ENCODE data around the gene BRSK2. TPM values are rescaled to one million over a fixed set of nuclear protein-coding genes. Genes with fewer than 3 reads are reported as not detected.
A peak's percentile ranks its signal among the peaks of the same experiment; 100 is the strongest.

The BRSK2 gene
- total and polyA plus RNA-seq, 2 experiments from 2014 or later = 0.11 TPM; not detected in 1

GRCh38 chr11:1459764-1460395 is 70.1 kb downstream of the BRSK2 start:
- no peaks in the 10 kb centered on the region for H3K9me2 ChIP-seq (ENCODE audit: insufficient read depth)
- peaks cover 5% of the 10 kb centered on the region; the same call in 1 of the 2 replicates for H3K27me3 ChIP-seq (replicated peaks; ENCODE audit: insufficient read depth)
- H2AFZ ChIP-seq = no peak overlapping the region
- no peaks in the 10 kb centered on the region for H3K36me3 ChIP-seq (ENCODE audit: low read depth)
- H3K4me1 ChIP-seq (ENCODE audit: insufficient read depth) = no peaks in the 10 kb centered on the region
- no peak overlapping the region for H3K27ac ChIP-seq
- TF ChIP-seq EZH2phosphoT487 (IDR thresholded peaks at IDR 0.05; ENCODE audit: insufficient read depth, low read depth) (no peak), EZH2 (IDR thresholded peaks at IDR 0.05; ENCODE audit: insufficient read depth, poor library complexity, severe bottlenecking) (no peak)
- in situ Hi-C loops (cut with MboI) = no loop called here
- H3F3A ChIP-seq (ENCODE audit: insufficient read depth) = no peaks in the 10 kb centered on the region
- no peaks in the 10 kb centered on the region for H3K9me3 ChIP-seq (ENCODE audit: low read depth)
- no peak overlapping the region for H3K4me2 ChIP-seq (ENCODE audit: unreplicated experiment)
- no peak for DNase-seq
- H3K4me3 ChIP-seq = no peak overlapping the region
- no peaks in the 10 kb centered on the region for H3K79me2 ChIP-seq (ENCODE audit: insufficient read depth)
- no peak overlapping the region for H3K9ac ChIP-seq
- no peaks in the 10 kb centered on the region for H4K20me1 ChIP-seq (ENCODE audit: insufficient read depth)
- WGBS, 2 experiments (ENCODE audit: low coverage in 1 of 2, low lambda C conversion rate in 2 of 2, missing lambda C conversion rate in 2 of 2) = 27 to 51% methylated on average over 13 to 29 of the region's 29 CpGs

- Histone ChIP-seq H3K4me2 (ENCODE audit: unreplicated experiment) (peak overlapping the region; percentile 28), H3K27ac (no peak overlapping the region), H2AFZ (no peak overlapping the region), H3F3A (ENCODE audit: insufficient read depth) (no peaks in the 10 kb centered on the region), H3K27me3 (replicated peaks; ENCODE audit: insufficient read depth) (peaks cover 5% of the 10 kb centered on the region; the same call in 1 of the 2 replicates), H3K4me1 (ENCODE audit: insufficient read depth) (no peaks in the 10 kb centered on the region), H3K9ac (no peak overlapping the region), H3K9me2 (ENCODE audit: insufficient read depth) (no peaks in the 10 kb centered on the region), H4K20me1 (ENCODE audit: insufficient read depth) (no peaks in the 10 kb centered on the region), H3K79me2 (ENCODE audit: insufficient read depth) (no peaks in the 10 kb centered on the region), H3K36me3 (ENCODE audit: low read depth) (no peaks in the 10 kb centered on the region), H3K4me3 (no peak overlapping the region), H3K9me3 (ENCODE audit: low read depth) (no peaks in the 10 kb centered on the region)
- DNase-seq = peak; percentile 47
- in situ Hi-C loops (cut with MboI) = no loop called here
- TF ChIP-seq EZH2phosphoT487 (IDR thresholded peaks at IDR 0.05; ENCODE audit: insufficient read depth, low read depth) (no peak), EZH2 (IDR thresholded peaks at IDR 0.05; ENCODE audit: insufficient read depth, poor library complexity, severe bottlenecking) (peak; percentile 69)
- 35 to 45% methylated on average over 29 to 44 of the region's 44 CpGs for WGBS, 2 experiments (ENCODE audit: low coverage in 1 of 2, low lambda C conversion rate in 2 of 2, missing lambda C conversion rate in 2 of 2)
Measured at GRCh38 chr11:1460396-1460985, 70.8 kb downstream of the BRSK2 start.

GRCh38 chr11:1460986-1461825 is 71.5 kb downstream of the BRSK2 start:
- Histone ChIP-seq H3F3A (ENCODE audit: insufficient read depth) (no peaks in the 10 kb centered on the region), H3K4me2 (ENCODE audit: unreplicated experiment) (peak overlapping the region; percentile 28), H3K27me3 (replicated peaks; ENCODE audit: insufficient read depth) (peaks cover 5% of the 10 kb centered on the region; the same call in 1 of the 2 replicates), H3K79me2 (ENCODE audit: insufficient read depth) (no peaks in the 10 kb centered on the region), H3K36me3 (ENCODE audit: low read depth) (no peaks in the 10 kb centered on the region), H3K4me3 (no peak overlapping the region), H2AFZ (no peak overlapping the region), H3K9ac (no peak overlapping the region), H3K27ac (no peak overlapping the region), H3K9me3 (ENCODE audit: low read depth) (no peaks in the 10 kb centered on the region), H4K20me1 (ENCODE audit: insufficient read depth) (no peaks in the 10 kb centered on the region), H3K4me1 (ENCODE audit: insufficient read depth) (no peaks in the 10 kb centered on the region), H3K9me2 (ENCODE audit: insufficient read depth) (no peaks in the 10 kb centered on the region)
- WGBS, 2 experiments (ENCODE audit: low coverage in 1 of 2, low lambda C conversion rate in 2 of 2, missing lambda C conversion rate in 2 of 2) = 53 to 55% methylated on average over 50 of the region's 50 CpGs
- in situ Hi-C loops (cut with MboI) = no loop called here
- DNase-seq = peak; percentile 37
- peak; percentile 46 for TF ChIP-seq EZH2 (IDR thresholded peaks at IDR 0.05; ENCODE audit: insufficient read depth, poor library complexity, severe bottlenecking)
- TF ChIP-seq EZH2phosphoT487 (IDR thresholded peaks at IDR 0.05; ENCODE audit: insufficient read depth, low read depth) = no peak

- Histone ChIP-seq H3K4me2 (ENCODE audit: unreplicated experiment) (no peak overlapping the region), H3K4me1 (ENCODE audit: insufficient read depth) (no peaks in the 10 kb centered on the region), H3F3A (ENCODE audit: insufficient read depth) (no peaks in the 10 kb centered on the region), H3K27me3 (replicated peaks; ENCODE audit: insufficient read depth) (peaks cover 5% of the 10 kb centered on the region; the same call in 1 of the 2 replicates), H3K27ac (no peak overlapping the region), H3K9ac (no peak overlapping the region), H3K9me3 (ENCODE audit: low read depth) (no peaks in the 10 kb centered on the region), H4K20me1 (ENCODE audit: insufficient read depth) (no peaks in the 10 kb centered on the region), H3K4me3 (no peak overlapping the region), H3K9me2 (ENCODE audit: insufficient read depth) (no peaks in the 10 kb centered on the region), H2AFZ (no peak overlapping the region), H3K79me2 (ENCODE audit: insufficient read depth) (no peaks in the 10 kb centered on the region), H3K36me3 (ENCODE audit: low read depth) (no peaks in the 10 kb centered on the region)
- in situ Hi-C loops (cut with MboI) = no loop called here
- DNase-seq = no peak
- 72 to 74% methylated on average over 41 to 46 of the region's 46 CpGs for WGBS, 2 experiments (ENCODE audit: low coverage in 1 of 2, low lambda C conversion rate in 2 of 2, missing lambda C conversion rate in 2 of 2)
- TF ChIP-seq EZH2phosphoT487 (IDR thresholded peaks at IDR 0.05; ENCODE audit: insufficient read depth, low read depth) (no peak), EZH2 (IDR thresholded peaks at IDR 0.05; ENCODE audit: insufficient read depth, poor library complexity, severe bottlenecking) (no peak)
Measured at GRCh38 chr11:1461826-1462697, 72.3 kb downstream of the BRSK2 start.

Data from GM23248 (cell line).